ENCODE results near the gene POU6F1. TPM values are rescaled to one million over a fixed set of nuclear protein-coding genes. Genes with fewer than 3 reads are reported as not detected.

POU6F1 gene
- total RNA-seq, 1 donor from 2014 or later: 10.8 TPM

DNA sequence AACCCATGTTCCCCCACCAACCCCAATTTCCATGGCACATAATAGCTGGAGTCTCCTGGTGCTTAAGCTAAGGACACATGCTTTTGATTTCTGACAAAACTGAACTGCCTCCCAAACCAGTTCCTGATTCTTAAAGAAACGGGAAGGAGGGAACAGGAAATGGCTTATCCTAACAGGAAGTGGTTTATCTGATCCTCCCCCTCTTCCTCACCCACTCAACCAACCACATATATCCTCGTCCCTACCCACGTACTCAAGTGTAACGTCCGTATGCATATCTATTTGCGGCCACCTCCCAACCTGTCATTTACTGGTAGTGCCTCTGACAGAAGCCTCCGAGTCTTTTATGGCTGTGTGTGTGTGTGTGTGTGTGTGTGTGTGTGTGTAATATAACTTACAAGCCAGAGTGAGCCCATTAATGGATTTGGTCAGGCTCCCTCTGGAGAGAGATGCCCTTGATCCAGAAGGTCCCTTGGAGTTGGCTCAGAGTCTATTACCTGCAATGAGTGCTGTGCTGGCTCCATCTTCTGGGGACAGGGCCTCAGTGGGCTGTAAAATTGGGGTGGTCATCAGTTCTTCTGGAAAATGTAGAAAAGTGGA lies 28.5 kb upstream of the POU6F1 start:
- no peaks in the 10 kb centered on the region for H3K9me3 Mint-ChIP-seq (ENCODE audit: unreplicated experiment)
- TF ChIP-seq, protein P1, sequence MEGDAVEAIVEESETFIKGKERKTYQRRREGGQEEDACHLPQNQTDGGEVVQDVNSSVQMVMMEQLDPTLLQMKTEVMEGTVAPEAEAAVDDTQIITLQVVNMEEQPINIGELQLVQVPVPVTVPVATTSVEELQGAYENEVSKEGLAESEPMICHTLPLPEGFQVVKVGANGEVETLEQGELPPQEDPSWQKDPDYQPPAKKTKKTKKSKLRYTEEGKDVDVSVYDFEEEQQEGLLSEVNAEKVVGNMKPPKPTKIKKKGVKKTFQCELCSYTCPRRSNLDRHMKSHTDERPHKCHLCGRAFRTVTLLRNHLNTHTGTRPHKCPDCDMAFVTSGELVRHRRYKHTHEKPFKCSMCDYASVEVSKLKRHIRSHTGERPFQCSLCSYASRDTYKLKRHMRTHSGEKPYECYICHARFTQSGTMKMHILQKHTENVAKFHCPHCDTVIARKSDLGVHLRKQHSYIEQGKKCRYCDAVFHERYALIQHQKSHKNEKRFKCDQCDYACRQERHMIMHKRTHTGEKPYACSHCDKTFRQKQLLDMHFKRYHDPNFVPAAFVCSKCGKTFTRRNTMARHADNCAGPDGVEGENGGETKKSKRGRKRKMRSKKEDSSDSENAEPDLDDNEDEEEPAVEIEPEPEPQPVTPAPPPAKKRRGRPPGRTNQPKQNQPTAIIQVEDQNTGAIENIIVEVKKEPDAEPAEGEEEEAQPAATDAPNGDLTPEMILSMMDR (IDR thresholded peaks at IDR 0.05; ENCODE audit: unreplicated experiment): no peak
- H3K36me3 Mint-ChIP-seq (ENCODE audit: low read depth, unreplicated experiment): peaks cover 41% of the 10 kb centered on the region
- H3K27ac Mint-ChIP-seq (ENCODE audit: unreplicated experiment): peak overlapping the region; percentile 88
- H3K4me1 Mint-ChIP-seq (ENCODE audit: unreplicated experiment): peaks cover 56% of the 10 kb centered on the region
- peaks cover 11% of the 10 kb centered on the region for H3K27me3 Mint-ChIP-seq (ENCODE audit: unreplicated experiment)
- peak overlapping the region; percentile 76 for H3K4me3 Mint-ChIP-seq (ENCODE audit: unreplicated experiment)
- DNase-seq (ENCODE audit: low spot score): peak; percentile 24

DNA sequence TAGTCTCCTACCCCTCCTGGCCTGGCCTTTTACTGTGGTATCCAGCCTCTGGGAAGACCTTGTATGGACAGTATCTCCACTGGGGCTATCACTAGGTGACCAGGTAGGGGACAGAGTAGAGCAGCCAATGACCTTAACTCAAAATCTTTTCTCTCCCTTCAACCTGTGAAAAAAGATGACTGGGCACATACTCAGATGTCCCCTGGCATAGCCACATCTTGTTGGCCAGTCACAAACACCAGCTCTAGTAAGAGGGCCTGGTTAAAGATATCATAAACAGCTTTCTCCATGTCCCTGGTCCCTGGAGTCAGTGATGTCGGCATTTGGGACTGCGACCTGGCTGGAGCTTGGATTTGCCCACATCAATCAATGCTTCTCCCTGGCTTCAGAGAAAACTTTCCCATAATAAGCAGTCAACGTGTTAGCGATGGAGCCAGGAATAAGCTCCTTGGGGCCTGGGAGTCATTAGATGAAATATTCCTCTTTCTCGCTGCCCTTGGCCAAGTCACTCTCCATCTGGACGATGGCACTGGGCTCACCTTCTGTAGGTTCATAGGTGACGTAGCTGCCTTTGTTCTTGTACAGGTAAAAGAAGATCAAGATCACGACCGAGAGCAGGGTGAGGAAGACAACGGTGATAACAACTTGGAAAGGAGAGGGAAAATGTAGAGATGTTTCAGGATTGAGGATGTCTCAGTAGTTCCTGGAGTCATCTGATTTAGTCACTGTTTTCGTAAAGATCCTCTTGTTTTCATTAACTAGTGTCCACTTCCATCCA lies 27.8 kb upstream of the POU6F1 start:
- Mint-ChIP-seq H3K27me3 (ENCODE audit: unreplicated experiment) (peaks cover 11% of the 10 kb centered on the region), H3K4me3 (ENCODE audit: unreplicated experiment) (peak overlapping the region; percentile 76), H3K36me3 (ENCODE audit: low read depth, unreplicated experiment) (peaks cover 41% of the 10 kb centered on the region), H3K9me3 (ENCODE audit: unreplicated experiment) (no peaks in the 10 kb centered on the region), H3K27ac (ENCODE audit: unreplicated experiment) (peak overlapping the region; percentile 88), H3K4me1 (ENCODE audit: unreplicated experiment) (peaks cover 59% of the 10 kb centered on the region)
- TF ChIP-seq, protein P1 (IDR thresholded peaks at IDR 0.05; ENCODE audit: unreplicated experiment): no peak
- DNase-seq (ENCODE audit: low spot score): no peak

DNA sequence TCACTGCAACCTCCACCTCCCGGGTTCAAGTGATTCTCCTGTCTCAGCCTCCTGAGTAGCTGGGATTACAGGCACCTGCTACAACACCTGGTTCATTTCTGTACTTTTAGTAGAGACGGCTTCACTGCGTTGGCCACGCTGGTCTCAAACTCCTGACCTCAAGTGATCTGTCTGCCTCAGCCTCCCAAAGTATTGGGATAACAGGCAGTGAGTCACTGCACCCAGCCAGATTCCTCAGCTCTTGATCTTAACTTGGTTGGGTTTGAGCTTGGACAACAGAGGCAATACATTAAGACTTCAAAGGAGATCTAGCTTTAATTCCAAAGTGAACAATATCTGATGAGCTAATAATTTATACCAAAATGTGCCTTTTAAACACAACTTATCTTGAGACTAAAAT lies 26.4 kb upstream of the POU6F1 start:
- peaks cover 66% of the 10 kb centered on the region for H3K4me1 Mint-ChIP-seq (ENCODE audit: unreplicated experiment)
- DNase-seq (ENCODE audit: low spot score): no peak
- peak overlapping the region; percentile 61 for H3K27ac Mint-ChIP-seq (ENCODE audit: unreplicated experiment)
- peak overlapping the region; percentile 56 for H3K4me3 Mint-ChIP-seq (ENCODE audit: unreplicated experiment)
- no peaks in the 10 kb centered on the region for H3K9me3 Mint-ChIP-seq (ENCODE audit: unreplicated experiment)
- TF ChIP-seq, protein P1 (IDR thresholded peaks at IDR 0.05; ENCODE audit: unreplicated experiment): no peak
- H3K27me3 Mint-ChIP-seq (ENCODE audit: unreplicated experiment): peaks cover 15% of the 10 kb centered on the region
- peaks cover 37% of the 10 kb centered on the region for H3K36me3 Mint-ChIP-seq (ENCODE audit: low read depth, unreplicated experiment)

DNA sequence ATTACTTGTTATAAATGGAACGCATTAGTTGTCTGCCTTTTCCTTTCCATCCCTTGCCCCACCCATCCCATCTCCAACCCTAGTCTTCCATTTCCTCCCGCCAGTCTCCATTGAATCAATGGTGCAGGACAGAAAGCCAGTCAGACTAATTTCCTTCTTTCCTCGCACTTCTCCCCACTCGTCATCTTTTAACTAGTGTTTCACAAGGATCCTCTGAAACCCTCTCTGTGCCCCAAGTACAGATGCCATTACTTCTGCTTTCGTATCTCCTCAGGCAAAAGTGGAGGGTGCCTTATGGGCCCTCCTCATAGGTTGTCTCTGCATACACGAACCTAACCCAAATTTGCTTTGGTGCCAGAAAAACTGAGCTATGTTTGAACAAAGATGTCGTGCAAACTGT lies 25.0 kb upstream of the POU6F1 start:
- Mint-ChIP-seq H3K27me3 (ENCODE audit: unreplicated experiment) (peaks cover 18% of the 10 kb centered on the region), H3K4me1 (ENCODE audit: unreplicated experiment) (peaks cover 65% of the 10 kb centered on the region), H3K36me3 (ENCODE audit: low read depth, unreplicated experiment) (peaks cover 43% of the 10 kb centered on the region), H3K9me3 (ENCODE audit: unreplicated experiment) (no peaks in the 10 kb centered on the region), H3K4me3 (ENCODE audit: unreplicated experiment) (peak overlapping the region; percentile 24), H3K27ac (ENCODE audit: unreplicated experiment) (no peak overlapping the region)
- no peak for DNase-seq (ENCODE audit: low spot score)
- TF ChIP-seq, protein P1 (IDR thresholded peaks at IDR 0.05; ENCODE audit: unreplicated experiment): no peak

DNA sequence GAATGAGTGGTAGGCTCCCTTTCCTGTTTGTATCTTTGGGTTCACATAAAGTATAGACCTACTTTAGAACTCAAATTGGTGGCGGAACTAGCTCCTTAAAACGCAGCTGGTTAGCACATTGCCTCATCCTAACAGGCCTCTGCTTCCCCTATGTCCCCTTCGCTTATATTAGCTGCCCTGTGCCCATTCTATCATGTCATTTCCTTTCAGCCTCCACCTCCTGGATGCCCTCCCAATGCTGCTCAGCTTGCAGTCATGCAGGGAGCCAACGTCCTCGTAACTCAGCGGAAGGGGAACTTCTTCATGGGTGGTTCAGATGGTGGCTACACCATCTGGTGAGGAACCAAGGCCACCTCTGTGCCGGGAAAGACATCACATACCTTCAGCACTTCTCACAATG lies 24.3 kb upstream of the POU6F1 start:
- TF ChIP-seq, protein P1 (IDR thresholded peaks at IDR 0.05; ENCODE audit: unreplicated experiment): no peak
- peak overlapping the region; percentile 42 for H3K27ac Mint-ChIP-seq (ENCODE audit: unreplicated experiment)
- no peaks in the 10 kb centered on the region for H3K9me3 Mint-ChIP-seq (ENCODE audit: unreplicated experiment)
- H3K4me1 Mint-ChIP-seq (ENCODE audit: unreplicated experiment): peaks cover 59% of the 10 kb centered on the region
- H3K36me3 Mint-ChIP-seq (ENCODE audit: low read depth, unreplicated experiment): peaks cover 43% of the 10 kb centered on the region
- H3K4me3 Mint-ChIP-seq (ENCODE audit: unreplicated experiment): peak overlapping the region; percentile 59
- DNase-seq (ENCODE audit: low spot score): no peak
- H3K27me3 Mint-ChIP-seq (ENCODE audit: unreplicated experiment): peaks cover 17% of the 10 kb centered on the region

Measured in endothelial cell (in vitro differentiated cells).